ENCODE measurements around the gene TECPR2.

The TECPR2 gene

GRCh38 chr14:102427642-102428041 lies 64.9 kb downstream of the TECPR2 start:
- no peak for DNase-seq

GRCh38 chr14:102430212-102430908 lies 67.6 kb downstream of the TECPR2 start:
- no peak for DNase-seq

GRCh38 chr14:102431751-102432150 lies 69.0 kb downstream of the TECPR2 start:
- no peak for DNase-seq

- DNase-seq: no peak
Measured at GRCh38 chr14:102434647-102435175, 72.0 kb downstream of the TECPR2 start.

- DNase-seq: peak; percentile 44
Measured at GRCh38 chr14:102437997-102438915, 75.5 kb downstream of the TECPR2 start.

- DNase-seq: no peak
Measured at GRCh38 chr14:102439556-102439955, 76.8 kb downstream of the TECPR2 start.

- DNase-seq: no peak
Measured at GRCh38 chr14:102440392-102440791, 77.7 kb downstream of the TECPR2 start.

- DNase-seq: no peak
Measured at GRCh38 chr14:102442241-102443211, 79.8 kb downstream of the TECPR2 start.

GRCh38 chr14:102445066-102445465 lies 82.3 kb downstream of the TECPR2 start:
- no peak for DNase-seq

- DNase-seq: no peak
Measured at GRCh38 chr14:102445641-102446040, 82.9 kb downstream of the TECPR2 start.

- DNase-seq: no peak
Measured at GRCh38 chr14:102450206-102451063, 87.7 kb downstream of the TECPR2 start.

- DNase-seq: no peak
Measured at GRCh38 chr14:102451064-102451352, 88.3 kb downstream of the TECPR2 start.

- no peak for DNase-seq
Measured at GRCh38 chr14:102452302-102452701, 89.6 kb downstream of the TECPR2 start.

GRCh38 chr14:102454711-102455110 lies 92.0 kb downstream of the TECPR2 start:
- DNase-seq: no peak

- DNase-seq: no peak
Measured at GRCh38 chr14:102457509-102457908, 94.8 kb downstream of the TECPR2 start.

GRCh38 chr14:102461490-102462338 lies 99.0 kb downstream of the TECPR2 start:
- DNase-seq: no peak

GRCh38 chr14:102462391-102462790 lies 99.7 kb downstream of the TECPR2 start:
- DNase-seq: no peak

- DNase-seq: no peak
Measured at GRCh38 chr14:102464006-102464405, 101.3 kb downstream of the TECPR2 start.

GRCh38 chr14:102464846-102465341 lies 102.2 kb downstream of the TECPR2 start:
- no peak for DNase-seq

GRCh38 chr14:102469261-102469660 lies 106.5 kb downstream of the TECPR2 start:
- no peak for DNase-seq

All from CD4-positive, alpha-beta T cell treated with Interleukin-15 for 1 hour (primary cell).